HepG2 (cell line): ENCODE data around the gene LOXL3. TPM values are rescaled to one million over a fixed set of nuclear protein-coding genes. Genes with fewer than 3 reads are reported as not detected.

ENCODE experiments used
- ATAC-seq: fragments of 200-7000 bp; cut with Tn5 transposase; 3 replicates; pipeline ENCODE4 v1.9.1; 2020; ENCODE audit warnings: mild to moderate bottlenecking, moderate library complexity
- BruUV-seq: library from RNA; stranded (reverse); fragments of 400-500 nt; replicated peaks from 2 replicates; lab custom pipeline; 2021; lab: Mats Ljungman, UMichigan
- CTCF ChIA-PET: fragments of 300-600 bp; formaldehyde crosslinking; extraction: SDS; loops from one replicate; lab custom pipeline; 2021; ENCODE audit warnings: low total read pairs, inconsistent platforms, low intra/inter-chr PET ratio; lab: Yijun Ruan, JAX
- POLR2A ChIA-PET: fragments of 350-600 bp; sonication (Branson Sonifier 250); formaldehyde crosslinking; loops from one replicate; lab custom pipeline; 2020; ENCODE audit warnings: antibody characterized with exemption, inconsistent platforms; lab: Yijun Ruan, JAX
- DNase-seq: peaks from one replicate; pipeline ENCODE4 v3.0.0-alpha.2; 2015; ENCODE audit warnings: low spot score
- FAIRE-seq: peaks from 3 replicates; lab custom pipeline; 2011; peaks lifted over from hg19 to GRCh38; lab: Jason Lieb, UNC
- H2AFZ ChIP-seq: one replicate; pipeline ENCODE4 v1.6.1; 2011; ENCODE audit warnings: low read length, inconsistent platforms
- H3K27ac ChIP-seq: fragments of 300-600 bp; 3 replicates; pipeline ENCODE4 v1.8.0; 2011; ENCODE audit warnings: mixed run types, mild to moderate bottlenecking, mixed read lengths, low read length, inconsistent platforms; ENCODE audit not compliant: insufficient read depth; ENCODE audit errors: extremely low read length
- H3K27me3 ChIP-seq, 2 experiments: fragments of 200-600 bp in 1 of 2; 2 replicates in 1 of 2; 3 replicates in 1 of 2; pipeline versions ENCODE4 v1.6.0 to v1.8.0; 2011; ENCODE audit warnings: low read length in 2 of 2, mild to moderate bottlenecking in 2 of 2, moderate library complexity in 2 of 2, inconsistent platforms in 1 of 2; ENCODE audit not compliant: insufficient read depth in 2 of 2, control insufficient read depth in 1 of 2
- H3K36me3 ChIP-seq, 2 experiments: fragments of 200-600 bp in 1 of 2; replicated peaks in 1 of 2; 2 replicates in 1 of 2; 3 replicates in 1 of 2; pipeline versions ENCODE4 v1.5.1 to v1.8.0; 2011; ENCODE audit warnings: low read length in 2 of 2, inconsistent platforms in 1 of 2; ENCODE audit not compliant: insufficient read depth in 2 of 2, control insufficient read depth in 1 of 2
- H3K4me1 ChIP-seq: 2 replicates; pipeline ENCODE4 v1.5.1; 2012; ENCODE audit warnings: low read length, inconsistent platforms; ENCODE audit not compliant: insufficient read depth
- H3K4me2 ChIP-seq: 2 replicates; pipeline ENCODE4 v1.6.0; 2011; ENCODE audit warnings: low read depth, low read length, inconsistent platforms
- H3K4me3 ChIP-seq, 3 experiments: fragments of 200-600 bp in 1 of 3; sonication (generic), shearing (Covaris generic) in 1 of 3; replicated peaks in 1 of 3; 2 replicates each; pipeline ENCODE4 v1.5.1; 2011 to 2016; ENCODE audit warnings: low read length in 3 of 3, inconsistent platforms in 2 of 3, low read depth in 2 of 3, mild to moderate bottlenecking in 2 of 3, control low read depth in 1 of 3, mixed read lengths in 1 of 3; ENCODE audit not compliant: insufficient read depth in 1 of 3
- H3K79me2 ChIP-seq: one replicate; pipeline ENCODE4 v1.6.1; 2011; ENCODE audit warnings: low read length, inconsistent platforms; ENCODE audit not compliant: insufficient read depth
- H3K9ac ChIP-seq: 2 replicates; pipeline ENCODE4 v1.6.0; 2011; ENCODE audit warnings: mild to moderate bottlenecking, low read depth, low read length, inconsistent platforms; ENCODE audit not compliant: insufficient read depth
- H3K9me3 ChIP-seq: 2 replicates; pipeline ENCODE4 v1.5.1; 2012; ENCODE audit warnings: mild to moderate bottlenecking, low read length
- H4K20me1 ChIP-seq: 2 replicates; pipeline ENCODE4 v1.6.0; 2011; ENCODE audit warnings: inconsistent platforms, mild to moderate bottlenecking, low read length, moderate library complexity; ENCODE audit not compliant: insufficient read depth
- CEBPB ChIP-seq: IDR thresholded peaks from 2 replicates; pipeline ENCODE4 v1.6.1; 2011; ENCODE audit warnings: low read depth, low read length, improper control_type of control experiment, borderline replicate concordance
- FOXC1 ChIP-seq: sonication (generic); formaldehyde crosslinking; IDR thresholded peaks from 2 replicates; pipeline ENCODE4 v1.8.0; 2022; ENCODE audit warnings: mild to moderate bottlenecking, missing genetic modification reagents, borderline replicate concordance
- GTF2F1 ChIP-seq: fragments of 150-350 bp; IDR thresholded peaks from 2 replicates; pipeline ENCODE4 v1.6.1; 2014; ENCODE audit warnings: low read length
- MED1 ChIP-seq: sonication (generic); formaldehyde crosslinking; IDR thresholded peaks from 2 replicates; pipeline ENCODE4 v1.4.0; 2020; ENCODE audit warnings: missing genetic modification reagents
- NFRKB ChIP-seq: fragments of 450-650 bp; IDR thresholded peaks from 2 replicates; pipeline ENCODE4 v1.6.1; 2017
- PHF21A ChIP-seq: sonication (generic); formaldehyde crosslinking; IDR thresholded peaks from 2 replicates; pipeline ENCODE4 v1.5.0; 2020; ENCODE audit warnings: mild to moderate bottlenecking, missing genetic modification reagents
- RCOR2 ChIP-seq: IDR thresholded peaks from 2 replicates; pipeline ENCODE4 v1.6.1; 2016; ENCODE audit warnings: missing biosample characterization, missing genetic modification reagents
- WGBS: methylation state at CpG from one replicate; pipeline ENCODE4 v1.1.6; 2017; ENCODE audit warnings: low lambda C conversion rate; 5-methylcytosine and 5-hydroxymethylcytosine counted together
- in situ Hi-C: cut with HindIII; loops from 2 replicates; pipeline ENCODE4 v1.10.0; 2017; ENCODE audit warnings: low pct_unique_long_range_greater_than_20kb; ENCODE audit not compliant: extremely low pct_ligation_motif_present
- intact Hi-C: fragments of 100-400 bp; cut with micrococcal nuclease; formaldehyde crosslinking; loops from one replicate; pipeline ENCODE4 v1.10.0; 2022; ENCODE audit not compliant: unreplicated experiment
- polyA plus RNA-seq, 8 experiments: library from polyadenylated mRNA; depleted of rRNA in 3 of 8; stranded (reverse) in 7 of 8; unstranded in 1 of 8; fragments of >200 nt; fragmentation: Illumina TruSeq in 4 of 8; extraction: Trizol in 4 of 8; gene quantifications; 2 replicates each; pipeline versions ENCODE4 v1.2.1 to v1.2.3, GENCODE V29; 2011 to 2016; ENCODE audit warnings: low read depth in 4 of 8, missing spikeins in 1 of 8, mixed read lengths in 1 of 8; ENCODE audit not compliant: insufficient read depth in 1 of 8
- total RNA-seq, 5 experiments: library from RNA; depleted of rRNA; stranded (reverse); fragments of >200 nt; fragmentation: Illumina TruSeq; extraction: Trizol; gene quantifications; 2 replicates each; pipeline ENCODE4 v1.2.3, GENCODE V29; 2016; ENCODE audit warnings: low read depth in 1 of 5
- TF ChIP-seq, protein P1 (sequence below): IDR thresholded peaks from 2 replicates; pipeline ENCODE4 v1.6.1; 2016; ENCODE audit warnings: mild to moderate bottlenecking
- TF ChIP-seq, protein P2 (sequence below): sonication (generic); formaldehyde crosslinking; IDR thresholded peaks from 2 replicates; pipeline ENCODE4 v1.4.0; 2020; ENCODE audit warnings: missing genetic modification reagents

Gene LOXL3
- total and polyA plus RNA-seq, 2 of the 13 experiments (the other 11 are each of a cell fraction or from before 2014, with no cell fraction given) = 0.55 to 6.5 TPM

DNA sequence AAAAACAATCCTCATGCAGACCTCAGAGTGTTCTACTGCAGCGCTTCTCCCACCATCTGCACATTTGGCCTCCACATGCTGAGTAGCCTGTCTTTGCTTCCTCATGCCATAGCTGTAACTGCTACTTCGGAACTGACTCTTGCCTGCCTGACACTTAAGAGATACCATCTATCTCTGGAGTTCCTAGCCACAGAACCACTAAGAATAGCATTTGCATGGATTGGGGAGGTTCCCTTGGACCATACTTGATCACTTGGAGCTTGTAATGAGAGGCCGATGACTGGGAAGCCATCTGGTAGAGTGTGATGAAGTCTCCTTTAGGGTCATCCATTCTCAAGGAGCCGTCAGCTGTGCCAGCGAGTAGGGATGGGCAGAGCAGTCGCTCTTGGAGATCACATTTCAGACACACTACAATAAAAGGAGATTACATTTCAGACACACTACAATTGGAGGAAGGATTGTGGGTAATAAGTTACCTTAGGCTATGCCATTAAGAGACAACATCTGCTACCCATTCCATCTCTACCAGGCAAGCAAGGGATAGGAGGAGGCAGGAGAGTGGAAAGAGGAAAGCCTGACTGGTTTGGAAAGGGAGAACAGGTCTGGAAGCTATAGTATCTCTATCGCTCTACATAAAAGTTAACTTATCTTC, 22.6 kb upstream of the LOXL3 start:
- Histone ChIP-seq H3K4me3 (no peak overlapping the region), H3K27ac (no peak overlapping the region), H3K4me2 (no peak overlapping the region), H4K20me1 (no peaks in the 10 kb centered on the region), H3K79me2 (no peaks in the 10 kb centered on the region), H3K9me3 (no peaks in the 10 kb centered on the region), H3K27me3 (peaks cover 0 to 27% of the 10 kb centered on the region in 2 experiments; a peak in 4 of 5 replicates), H3K9ac (no peak overlapping the region), H3K36me3 (no peaks in the 10 kb centered on the region), H2AFZ (no peak overlapping the region), H3K4me1 (peaks cover 12% of the 10 kb centered on the region)
- CTCF ChIA-PET = no interaction called here
- 48% methylated on average over 7 of the region's 7 CpGs for WGBS
- ATAC-seq (no peak), DNase-seq (no peak), FAIRE-seq (no peak)
- no TSS peak for BruUV-seq
- intact Hi-C loops = no loop called here
- in situ Hi-C loops = no loop called here
- no peak for TF ChIP-seq MED1
- no peak for TF ChIP-seq FOXC1 (CRISPR knock-in tag)
- TF ChIP-seq GTF2F1 = no peak
- no peak for TF ChIP-seq RCOR2 (CRISPR knock-in tag)
- TF ChIP-seq NFRKB = no peak
- TF ChIP-seq CEBPB = no peak
- TF ChIP-seq, protein P1, sequence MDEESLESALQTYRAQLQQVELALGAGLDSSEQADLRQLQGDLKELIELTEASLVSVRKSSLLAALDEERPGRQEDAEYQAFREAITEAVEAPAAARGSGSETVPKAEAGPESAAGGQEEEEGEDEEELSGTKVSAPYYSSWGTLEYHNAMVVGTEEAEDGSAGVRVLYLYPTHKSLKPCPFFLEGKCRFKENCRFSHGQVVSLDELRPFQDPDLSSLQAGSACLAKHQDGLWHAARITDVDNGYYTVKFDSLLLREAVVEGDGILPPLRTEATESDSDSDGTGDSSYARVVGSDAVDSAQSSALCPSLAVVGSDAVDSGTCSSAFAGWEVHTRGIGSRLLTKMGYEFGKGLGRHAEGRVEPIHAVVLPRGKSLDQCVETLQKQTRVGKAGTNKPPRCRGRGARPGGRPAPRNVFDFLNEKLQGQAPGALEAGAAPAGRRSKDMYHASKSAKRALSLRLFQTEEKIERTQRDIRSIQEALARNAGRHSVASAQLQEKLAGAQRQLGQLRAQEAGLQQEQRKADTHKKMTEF (CRISPR knock-in tag) = no peak
- TF ChIP-seq, protein P2, sequence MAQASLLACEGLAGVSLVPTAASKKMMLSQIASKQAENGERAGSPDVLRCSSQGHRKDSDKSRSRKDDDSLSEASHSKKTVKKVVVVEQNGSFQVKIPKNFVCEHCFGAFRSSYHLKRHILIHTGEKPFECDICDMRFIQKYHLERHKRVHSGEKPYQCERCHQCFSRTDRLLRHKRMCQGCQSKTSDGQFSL (CRISPR knock-in tag) = no peak
- TF ChIP-seq PHF21A (CRISPR knock-in tag) = no peak
- POLR2A ChIA-PET = no interaction called here
